Measurements from ENCODE around the gene DEAF1. TPM values are rescaled to one million over a fixed set of nuclear protein-coding genes. Genes with fewer than 3 reads are reported as not detected.

DEAF1 gene
- polyA plus RNA-seq, 1 donor (not counting 4 experiments of a cell fraction or from before 2014, with no cell fraction given) = 8.1 TPM

- dilution Hi-C loops (cut with MboI; ENCODE audit: extremely low pct_ligation_motif_present, low sequenced_read_pairs) = no loop called here
- DNase-seq (ENCODE audit: low read depth, low spot score) = no peak
Measured at GRCh38 chr11:680970-681369, 14.1 kb downstream of the DEAF1 start.

GRCh38 chr11:680476-680875, 14.5 kb downstream of the DEAF1 start:
- H3K4me3 ChIP-seq (ENCODE audit: control insufficient read depth in 2 of 3, extremely low read depth in 1 of 3, insufficient read depth in 2 of 3, low read depth in 1 of 3, low read length in 3 of 3) = no peak overlapping the region
- no peak for TF ChIP-seq EZH2 (IDR thresholded peaks at IDR 0.05; ENCODE audit: low read length)
- TF ChIP-seq, protein P1, sequence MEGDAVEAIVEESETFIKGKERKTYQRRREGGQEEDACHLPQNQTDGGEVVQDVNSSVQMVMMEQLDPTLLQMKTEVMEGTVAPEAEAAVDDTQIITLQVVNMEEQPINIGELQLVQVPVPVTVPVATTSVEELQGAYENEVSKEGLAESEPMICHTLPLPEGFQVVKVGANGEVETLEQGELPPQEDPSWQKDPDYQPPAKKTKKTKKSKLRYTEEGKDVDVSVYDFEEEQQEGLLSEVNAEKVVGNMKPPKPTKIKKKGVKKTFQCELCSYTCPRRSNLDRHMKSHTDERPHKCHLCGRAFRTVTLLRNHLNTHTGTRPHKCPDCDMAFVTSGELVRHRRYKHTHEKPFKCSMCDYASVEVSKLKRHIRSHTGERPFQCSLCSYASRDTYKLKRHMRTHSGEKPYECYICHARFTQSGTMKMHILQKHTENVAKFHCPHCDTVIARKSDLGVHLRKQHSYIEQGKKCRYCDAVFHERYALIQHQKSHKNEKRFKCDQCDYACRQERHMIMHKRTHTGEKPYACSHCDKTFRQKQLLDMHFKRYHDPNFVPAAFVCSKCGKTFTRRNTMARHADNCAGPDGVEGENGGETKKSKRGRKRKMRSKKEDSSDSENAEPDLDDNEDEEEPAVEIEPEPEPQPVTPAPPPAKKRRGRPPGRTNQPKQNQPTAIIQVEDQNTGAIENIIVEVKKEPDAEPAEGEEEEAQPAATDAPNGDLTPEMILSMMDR (optimal IDR thresholded peaks at IDR 0.05 in 1 of 3, IDR thresholded peaks at IDR 0.05 in 1 of 3, conservative IDR thresholded peaks at IDR 0.05 in 1 of 3; ENCODE audit: extremely low read depth in 1 of 3, insufficient read depth in 2 of 3, low read length in 3 of 3) = no peak

More at GRCh38 chr11:680970-681369, 14.1 kb downstream of the DEAF1 start:
- Histone ChIP-seq H3K36me3 (ENCODE audit: control insufficient read depth in 2 of 2, extremely low read depth in 1 of 2, insufficient read depth in 2 of 2, low read length in 2 of 2) (peaks cover 22 to 34% of the 10 kb centered on the region in 2 experiments), H3K27me3 (ENCODE audit: control insufficient read depth, extremely low read depth, insufficient read depth, low read length) (no peaks in the 10 kb centered on the region), H4K20me1 (ENCODE audit: control insufficient read depth, extremely low read depth, insufficient read depth, low read length) (no peaks in the 10 kb centered on the region), H3K4me2 (ENCODE audit: control insufficient read depth, extremely low read depth, insufficient read depth, low read depth, low read length) (no peak overlapping the region), H3K4me3 (ENCODE audit: control insufficient read depth in 2 of 3, extremely low read depth in 1 of 3, insufficient read depth in 2 of 3, low read depth in 1 of 3, low read length in 3 of 3) (no peak overlapping the region), H3K27ac (ENCODE audit: control insufficient read depth, insufficient read depth, low read length) (no peak overlapping the region), H2AFZ (ENCODE audit: control insufficient read depth, low read length) (no peak overlapping the region), H3K79me2 (ENCODE audit: control insufficient read depth, insufficient read depth, low read length) (no peaks in the 10 kb centered on the region), H3K9me3 (ENCODE audit: control insufficient read depth, low read depth, low read length) (no peaks in the 10 kb centered on the region), H3K9me1 (ENCODE audit: control insufficient read depth, extremely low read depth, insufficient read depth, low read length) (no peaks in the 10 kb centered on the region), H3K9ac (ENCODE audit: control insufficient read depth, extremely low read depth, insufficient read depth, low read length) (no peak overlapping the region), H3K4me1 (ENCODE audit: control insufficient read depth, extremely low read depth, insufficient read depth, low read length) (no peaks in the 10 kb centered on the region)
- TF ChIP-seq, protein P1 (optimal IDR thresholded peaks at IDR 0.05 in 1 of 3, IDR thresholded peaks at IDR 0.05 in 1 of 3, conservative IDR thresholded peaks at IDR 0.05 in 1 of 3; ENCODE audit: extremely low read depth in 1 of 3, insufficient read depth in 2 of 3, low read length in 3 of 3) = no peak
- no peak for TF ChIP-seq EZH2 (IDR thresholded peaks at IDR 0.05; ENCODE audit: low read length)
- FAIRE-seq = no peak

More at GRCh38 chr11:680476-680875, 14.5 kb downstream of the DEAF1 start:
- H4K20me1 ChIP-seq (ENCODE audit: control insufficient read depth, extremely low read depth, insufficient read depth, low read length) = no peaks in the 10 kb centered on the region
- no peak overlapping the region for H2AFZ ChIP-seq (ENCODE audit: control insufficient read depth, low read length)
- no peak overlapping the region for H3K9ac ChIP-seq (ENCODE audit: control insufficient read depth, extremely low read depth, insufficient read depth, low read length)
- no peaks in the 10 kb centered on the region for H3K4me1 ChIP-seq (ENCODE audit: control insufficient read depth, extremely low read depth, insufficient read depth, low read length)
- H3K9me3 ChIP-seq (ENCODE audit: control insufficient read depth, low read depth, low read length) = no peaks in the 10 kb centered on the region
- H3K36me3 ChIP-seq (ENCODE audit: control insufficient read depth in 2 of 2, extremely low read depth in 1 of 2, insufficient read depth in 2 of 2, low read length in 2 of 2) = peaks cover 19 to 34% of the 10 kb centered on the region in 2 experiments
- no peaks in the 10 kb centered on the region for H3K79me2 ChIP-seq (ENCODE audit: control insufficient read depth, insufficient read depth, low read length)
- no peaks in the 10 kb centered on the region for H3K9me1 ChIP-seq (ENCODE audit: control insufficient read depth, extremely low read depth, insufficient read depth, low read length)
- FAIRE-seq = no peak
- DNase-seq (ENCODE audit: low read depth, low spot score) = no peak
- H3K27ac ChIP-seq (ENCODE audit: control insufficient read depth, insufficient read depth, low read length) = no peak overlapping the region
- dilution Hi-C loops (cut with MboI; ENCODE audit: extremely low pct_ligation_motif_present, low sequenced_read_pairs) = no loop called here
- H3K4me2 ChIP-seq (ENCODE audit: control insufficient read depth, extremely low read depth, insufficient read depth, low read depth, low read length) = no peak overlapping the region
- no peaks in the 10 kb centered on the region for H3K27me3 ChIP-seq (ENCODE audit: control insufficient read depth, extremely low read depth, insufficient read depth, low read length)

Measured in keratinocyte (primary cell).